Esophagus (tissue), 2 donors: ENCODE data around the gene TACC2. TPM values are rescaled to one million over a fixed set of nuclear protein-coding genes. Genes with fewer than 3 reads are reported as not detected.
"Not testable (repeated sequence)": the region's sequence is repeated elsewhere in the genome, so short reads cannot be mapped to it uniquely, and the experiment has no call there.

Experiments used
- H3K27ac ChIP-seq, 2 donors: one replicate each; pipeline ENCODE4 v1.5.1; 2013; ENCODE audit warnings: low read depth in 2 of 2, mild to moderate bottlenecking in 2 of 2, inconsistent platforms in 1 of 2, low read length in 1 of 2, moderate library complexity in 1 of 2
- H3K27me3 ChIP-seq, 2 donors: one replicate each; pipeline ENCODE4 v1.6.1; 2013; ENCODE audit warnings: low read length in 2 of 2, control low read depth in 1 of 2, mild to moderate bottlenecking in 1 of 2; ENCODE audit not compliant: insufficient read depth in 2 of 2, control insufficient read depth in 1 of 2
- H3K36me3 ChIP-seq, 2 donors: one replicate each; pipeline ENCODE4 v1.6.1; 2013; ENCODE audit warnings: low read length in 1 of 2; ENCODE audit not compliant: control insufficient read depth in 2 of 2, insufficient read depth in 2 of 2
- H3K4me1 ChIP-seq, 2 donors: one replicate each; pipeline ENCODE4 v1.6.1; 2013; ENCODE audit warnings: low read length in 1 of 2; ENCODE audit not compliant: control insufficient read depth in 2 of 2, insufficient read depth in 2 of 2
- H3K4me3 ChIP-seq, 2 donors: one replicate each; pipeline ENCODE4 v1.5.1; 2013; ENCODE audit warnings: low read length in 2 of 2, mild to moderate bottlenecking in 2 of 2, low read depth in 1 of 2, moderate library complexity in 1 of 2
- H3K9me3 ChIP-seq, 2 donors: one replicate each; pipeline ENCODE4 v1.6.1; 2013; ENCODE audit warnings: mild to moderate bottlenecking in 2 of 2, low read depth in 1 of 2, low read length in 1 of 2, moderate library complexity in 1 of 2; ENCODE audit not compliant: control insufficient read depth in 2 of 2, insufficient read depth in 1 of 2
- WGBS, 2 donors: extraction: QIAGEN DNeasy Blood & Tissue Kit; methylation state at CpG; one replicate each; pipeline ENCODE4 v1.1.7; 2013; 5-methylcytosine and 5-hydroxymethylcytosine counted together
- polyA plus RNA-seq, 2 donors: library from polyadenylated mRNA; stranded (reverse); fragments of 200-250 nt; gene quantifications; one replicate each; pipeline ENCODE4 v1.2.3, GENCODE V29; 2013
- donor health status: healthy with polysubstance abuse.
- donor health status: Bipolar disorder and iron deficiency.

Gene TACC2
- polyA plus RNA-seq, 2 donors = 47.8 to 51.8 TPM

DNA sequence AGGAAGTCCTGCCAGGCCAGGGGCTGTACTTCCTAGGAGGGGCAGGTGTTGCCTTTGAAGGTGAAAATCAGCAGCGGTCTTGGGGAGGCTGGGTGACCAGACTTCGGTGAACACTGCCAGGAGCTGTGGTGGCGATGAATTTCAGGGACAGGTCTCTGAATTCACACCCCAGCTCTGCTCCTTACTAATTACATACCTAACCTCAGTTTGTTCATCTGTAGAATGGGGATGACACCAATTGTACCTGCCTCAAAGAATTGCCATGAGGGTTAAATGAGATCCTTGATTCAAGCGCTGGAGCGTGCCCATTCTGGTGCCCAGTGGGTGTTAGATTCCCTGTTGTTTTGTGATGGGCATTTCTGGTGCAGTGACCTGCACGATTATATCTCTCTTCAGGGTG lies 102.8 kb downstream of the TACC2 start:
- 92 to 95% methylated on average over 6 of the region's 6 CpGs for WGBS, 2 donors

DNA sequence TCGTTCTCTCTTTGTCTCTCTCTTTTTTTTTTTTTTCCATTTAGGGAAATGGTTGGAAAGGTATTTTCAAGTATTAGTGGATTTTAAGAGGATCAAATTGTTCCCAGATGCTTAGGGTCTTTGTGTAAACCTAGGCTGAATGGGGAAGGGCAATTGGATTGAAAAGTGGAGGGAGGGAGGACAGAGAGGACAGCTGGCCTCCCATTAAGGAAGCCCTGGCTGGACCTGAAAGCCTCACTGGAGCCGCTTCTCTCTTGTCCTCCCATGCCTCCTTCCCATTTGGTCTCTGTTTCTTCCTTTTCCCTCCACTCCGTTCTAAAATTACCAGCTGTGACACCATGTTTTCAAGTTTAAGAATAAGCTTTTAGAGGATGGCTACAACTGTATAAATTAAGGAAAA lies 104.1 kb downstream of the TACC2 start:
- Histone ChIP-seq H3K27me3 (no peaks in the 10 kb centered on the region), H3K4me3 (no peak overlapping the region), H3K9me3 (no peaks in the 10 kb centered on the region), H3K4me1 (peaks cover 0 to 4% of the 10 kb centered on the region in 2 donors), H3K27ac (no peak overlapping the region), H3K36me3 (peaks cover 0 to 2% of the 10 kb centered on the region in 2 donors)
- 73% methylated on average over 3 of the region's 3 CpGs for WGBS, 2 donors

More for the DNA sequence above, 102.8 kb downstream of the TACC2 start:
- no peaks in the 10 kb centered on the region for H3K27me3 ChIP-seq
- peaks cover 0 to 2% of the 10 kb centered on the region in 2 donors for H3K36me3 ChIP-seq
- H3K9me3 ChIP-seq = no peaks in the 10 kb centered on the region
- H3K4me1 ChIP-seq = peaks cover 0 to 14% of the 10 kb centered on the region in 2 donors
- H3K4me3 ChIP-seq = no peak overlapping the region
- H3K27ac ChIP-seq = no peak overlapping the region

GRCh38 chr10:122096181-122096580 lies 107.2 kb downstream of the TACC2 start:
- not testable (repeated sequence) for H3K36me3 ChIP-seq, H3K4me3 ChIP-seq, H3K9me3 ChIP-seq, H3K27ac ChIP-seq, H3K4me1 ChIP-seq, H3K27me3 ChIP-seq
- whole genome bisulfite sequencing, 2 donors = 68 to 91% methylated on average over 10 to 11 of the region's 11 CpGs

DNA sequence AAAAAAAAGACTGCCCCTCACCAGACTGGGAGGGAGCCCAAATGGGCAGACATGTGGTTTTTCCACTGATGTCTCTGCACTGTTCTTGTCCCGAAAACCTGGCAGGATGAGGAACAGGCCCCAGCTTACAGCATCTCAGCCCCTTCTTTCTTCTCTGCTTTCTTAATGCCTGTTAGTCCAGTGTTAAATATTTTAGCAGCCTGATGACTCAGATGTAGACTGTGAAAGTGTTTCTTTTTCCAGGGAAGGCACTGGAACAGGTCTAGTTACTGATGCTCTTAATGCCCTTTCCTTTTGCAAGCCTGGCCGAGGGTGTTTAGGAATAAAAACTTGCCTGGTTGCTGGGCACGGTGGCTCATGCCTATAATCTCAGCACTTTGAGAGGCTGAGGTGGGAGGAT lies 107.7 kb downstream of the TACC2 start:
- H3K9me3 ChIP-seq = no peaks in the 10 kb centered on the region
- H3K4me3 ChIP-seq = no peak overlapping the region
- 61 to 66% methylated on average over 3 of the region's 3 CpGs for WGBS, 2 donors
- no peak overlapping the region for H3K27ac ChIP-seq
- H3K36me3 ChIP-seq = peaks cover 0 to 2% of the 10 kb centered on the region in 2 donors
- no peaks in the 10 kb centered on the region for H3K4me1 ChIP-seq
- H3K27me3 ChIP-seq = no peaks in the 10 kb centered on the region

- Histone ChIP-seq H3K9me3 (no peaks in the 10 kb centered on the region), H3K4me1 (peaks cover 0 to 3% of the 10 kb centered on the region in 2 donors), H3K27me3 (no peaks in the 10 kb centered on the region), H3K36me3 (peaks cover 0 to 2% of the 10 kb centered on the region in 2 donors), H3K27ac (no peak overlapping the region), H3K4me3 (no peak overlapping the region)
- WGBS, 2 donors = 88% methylated on average over 7 of the region's 7 CpGs
Measured at GRCh38 chr10:122097935-122098334, 109.0 kb downstream of the TACC2 start.

GRCh38 chr10:122098924-122099323 lies 110.0 kb downstream of the TACC2 start:
- Histone ChIP-seq H3K4me1 (peaks cover 0 to 3% of the 10 kb centered on the region in 2 donors), H3K36me3 (no peaks in the 10 kb centered on the region), H3K9me3 (no peaks in the 10 kb centered on the region), H3K4me3 (no peak overlapping the region), H3K27ac (peak overlapping the region in 1 of 2 donors; percentile 7), H3K27me3 (no peaks in the 10 kb centered on the region)
- 41 to 54% methylated on average over 8 of the region's 8 CpGs for WGBS, 2 donors

GRCh38 chr10:122099562-122099961 lies 110.6 kb downstream of the TACC2 start:
- Histone ChIP-seq H3K9me3 (no peaks in the 10 kb centered on the region), H3K4me3 (no peak overlapping the region), H3K27ac (no peak overlapping the region), H3K36me3 (no peaks in the 10 kb centered on the region), H3K4me1 (peaks cover 0 to 3% of the 10 kb centered on the region in 2 donors), H3K27me3 (no peaks in the 10 kb centered on the region)
- 53 to 64% methylated on average over 2 of the region's 2 CpGs for WGBS, 2 donors

- H3K4me3 ChIP-seq = no peak overlapping the region
- WGBS, 2 donors = 54 to 72% methylated on average over 15 of the region's 15 CpGs
- peaks cover 0 to 2% of the 10 kb centered on the region in 2 donors for H3K36me3 ChIP-seq
- H3K27me3 ChIP-seq = no peaks in the 10 kb centered on the region
- peaks cover 0 to 3% of the 10 kb centered on the region in 2 donors for H3K4me1 ChIP-seq
- no peaks in the 10 kb centered on the region for H3K9me3 ChIP-seq
- H3K27ac ChIP-seq = no peak overlapping the region
Measured at GRCh38 chr10:122102146-122102868, 113.3 kb downstream of the TACC2 start.

DNA sequence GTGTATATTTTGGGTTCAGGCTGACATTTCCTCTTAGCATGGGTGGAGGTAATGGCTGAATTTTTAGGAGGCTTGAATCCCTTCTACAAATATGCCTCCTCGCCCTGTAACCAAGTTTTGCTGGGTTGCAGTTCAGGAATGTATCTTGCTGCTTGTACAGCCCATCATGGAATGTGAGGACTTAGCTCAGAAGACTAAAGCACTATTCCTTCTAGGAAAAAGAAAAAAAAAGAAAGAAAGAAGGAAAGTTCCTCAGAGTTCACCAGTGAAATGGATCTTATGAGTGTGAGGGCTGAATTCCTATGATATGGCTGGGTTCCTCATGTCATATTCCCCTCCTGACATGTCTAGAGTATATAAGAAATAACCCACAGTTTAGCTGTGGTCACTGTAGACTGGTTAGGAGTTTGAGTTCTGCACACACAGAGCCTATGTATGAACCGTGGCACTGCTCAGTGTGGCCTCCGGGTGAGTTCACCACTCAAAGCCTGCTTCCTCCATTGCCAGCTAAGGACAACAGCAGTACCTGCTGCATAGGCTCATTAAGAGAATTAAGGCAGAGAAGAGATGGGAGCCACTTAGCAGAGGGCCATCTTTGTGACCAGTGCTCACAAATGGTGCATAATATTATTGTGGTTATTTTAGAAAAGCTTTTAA lies 114.0 kb downstream of the TACC2 start:
- peaks cover 0 to 2% of the 10 kb centered on the region in 2 donors for H3K36me3 ChIP-seq
- no peak overlapping the region for H3K27ac ChIP-seq
- peaks cover 0 to 3% of the 10 kb centered on the region in 2 donors for H3K4me1 ChIP-seq
- 82% methylated on average over 3 of the region's 3 CpGs for WGBS, 2 donors
- H3K9me3 ChIP-seq = no peaks in the 10 kb centered on the region
- H3K27me3 ChIP-seq = no peaks in the 10 kb centered on the region
- H3K4me3 ChIP-seq = no peak overlapping the region
